ENCODE measurements around the gene CKAP4. TPM values are rescaled to one million over a fixed set of nuclear protein-coding genes. Genes with fewer than 3 reads are reported as not detected.

CKAP4 gene, protein sequence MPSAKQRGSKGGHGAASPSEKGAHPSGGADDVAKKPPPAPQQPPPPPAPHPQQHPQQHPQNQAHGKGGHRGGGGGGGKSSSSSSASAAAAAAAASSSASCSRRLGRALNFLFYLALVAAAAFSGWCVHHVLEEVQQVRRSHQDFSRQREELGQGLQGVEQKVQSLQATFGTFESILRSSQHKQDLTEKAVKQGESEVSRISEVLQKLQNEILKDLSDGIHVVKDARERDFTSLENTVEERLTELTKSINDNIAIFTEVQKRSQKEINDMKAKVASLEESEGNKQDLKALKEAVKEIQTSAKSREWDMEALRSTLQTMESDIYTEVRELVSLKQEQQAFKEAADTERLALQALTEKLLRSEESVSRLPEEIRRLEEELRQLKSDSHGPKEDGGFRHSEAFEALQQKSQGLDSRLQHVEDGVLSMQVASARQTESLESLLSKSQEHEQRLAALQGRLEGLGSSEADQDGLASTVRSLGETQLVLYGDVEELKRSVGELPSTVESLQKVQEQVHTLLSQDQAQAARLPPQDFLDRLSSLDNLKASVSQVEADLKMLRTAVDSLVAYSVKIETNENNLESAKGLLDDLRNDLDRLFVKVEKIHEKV
- 10 to 100 TPM; 14.7 to 15.7 TPM for total RNA-seq
- polyA plus RNA-seq (2013, experiment 1 of 2), result 10.4 TPM
- polyA plus RNA-seq (2013, experiment 2 of 2), result 12.3 TPM
- total RNA-seq, result 11.7 to 64.9 (median 22.4) reads per million in 172 experiments

DNA sequence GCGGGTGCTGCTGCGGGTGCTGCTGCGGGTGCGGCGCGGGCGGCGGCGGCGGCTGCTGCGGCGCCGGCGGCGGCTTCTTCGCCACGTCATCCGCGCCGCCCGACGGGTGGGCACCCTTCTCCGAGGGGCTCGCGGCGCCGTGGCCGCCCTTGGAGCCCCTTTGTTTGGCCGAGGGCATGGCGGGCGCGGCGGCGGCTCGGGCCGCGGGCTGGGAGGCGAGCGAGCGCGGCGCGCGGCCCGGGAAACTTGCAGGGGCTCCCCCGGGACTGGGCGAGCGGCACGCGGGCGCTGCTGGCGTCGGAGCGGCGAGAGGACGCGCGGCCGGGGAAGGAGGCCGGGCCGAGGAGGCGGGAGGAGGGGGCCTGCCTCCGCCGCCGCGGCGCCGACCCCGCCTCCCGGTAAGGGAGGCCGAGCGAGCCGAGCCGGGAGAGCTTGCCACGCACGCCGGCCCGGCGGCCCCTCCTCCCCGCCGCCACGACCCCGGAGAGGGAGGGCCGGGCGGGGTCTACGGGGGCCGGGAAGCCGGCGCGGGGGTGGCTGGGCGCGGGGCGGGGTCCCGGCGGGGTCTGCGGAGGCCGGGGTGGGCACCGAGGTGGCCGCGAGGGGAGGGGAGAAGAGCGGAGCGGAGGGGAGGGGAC, at the start of gene CKAP4:
Gene CKAP4 (minus strand): TSS at position 347 of the 638 bp plus-strand sequence. CDS start 169 bp downstream, at position 178.
- Mint-ChIP-seq H3K27ac (peak within 1 kb of the TSS; percentile 94), H3K36me3 (ENCODE audit: low read depth) (no peaks in the 10 kb centered on the region), H3K9me3 (no peaks in the 10 kb centered on the region), H3K4me1 (ENCODE audit: low read depth) (peaks cover 43% of the 10 kb centered on the region), H3K4me3 (peak within 1 kb of the TSS; percentile 89), H3K27me3 (no peaks in the 10 kb centered on the region)
- DNase-seq (peak; percentile 11 to 88 (median 54)), ATAC-seq (ENCODE audit: poor library complexity) (peak; percentile 51)
- POLR2A ChIA-PET, result interaction anchor here (1.0 to 6.9 kb wide), 7 partner anchors 10 to 110 kb away, joined by 3 to 157 read pairs (median 7); partner anchors contain the start of genes POLR3B and TCP11L2
- H3K4me1 ChIP-seq (ENCODE audit: insufficient read depth, low read length), result peaks cover 37% of the 10 kb centered on the region
- no peaks in the 10 kb centered on the region for H3K27me3 ChIP-seq (ENCODE audit: control insufficient read depth in 1 of 2, insufficient read depth in 2 of 2, low read length in 2 of 2)
- H3K9me3 ChIP-seq (ENCODE audit: control insufficient read depth in 1 of 2, insufficient read depth in 1 of 2, low read length in 2 of 2), result no peaks in the 10 kb centered on the region
- intact Hi-C loops (cut with DNase I, micrococcal nuclease), result loop anchor here (1.0 to 10.0 kb wide), 6 partner anchors 35 to 1437 kb away; partner anchors contain the start of genes POLR3B (in 2 of the 2), CRY1 (in 1 of the 2) and PWP1 (in 1 of the 2)
- H3K36me3 ChIP-seq (ENCODE audit: insufficient read depth, low read length), result peaks cover 7% of the 10 kb centered on the region
- TF ChIP-seq, protein P1, sequence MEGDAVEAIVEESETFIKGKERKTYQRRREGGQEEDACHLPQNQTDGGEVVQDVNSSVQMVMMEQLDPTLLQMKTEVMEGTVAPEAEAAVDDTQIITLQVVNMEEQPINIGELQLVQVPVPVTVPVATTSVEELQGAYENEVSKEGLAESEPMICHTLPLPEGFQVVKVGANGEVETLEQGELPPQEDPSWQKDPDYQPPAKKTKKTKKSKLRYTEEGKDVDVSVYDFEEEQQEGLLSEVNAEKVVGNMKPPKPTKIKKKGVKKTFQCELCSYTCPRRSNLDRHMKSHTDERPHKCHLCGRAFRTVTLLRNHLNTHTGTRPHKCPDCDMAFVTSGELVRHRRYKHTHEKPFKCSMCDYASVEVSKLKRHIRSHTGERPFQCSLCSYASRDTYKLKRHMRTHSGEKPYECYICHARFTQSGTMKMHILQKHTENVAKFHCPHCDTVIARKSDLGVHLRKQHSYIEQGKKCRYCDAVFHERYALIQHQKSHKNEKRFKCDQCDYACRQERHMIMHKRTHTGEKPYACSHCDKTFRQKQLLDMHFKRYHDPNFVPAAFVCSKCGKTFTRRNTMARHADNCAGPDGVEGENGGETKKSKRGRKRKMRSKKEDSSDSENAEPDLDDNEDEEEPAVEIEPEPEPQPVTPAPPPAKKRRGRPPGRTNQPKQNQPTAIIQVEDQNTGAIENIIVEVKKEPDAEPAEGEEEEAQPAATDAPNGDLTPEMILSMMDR (IDR thresholded peaks at IDR 0.05), result no peak
- peak within 1 kb of the TSS; percentile 75 for H3K4me3 ChIP-seq (ENCODE audit: low read length)
- CTCF ChIA-PET, result interaction anchor here (1.6 to 1.9 kb wide), 3 partner anchors 21 to 110 kb away, joined by 4 to 10 read pairs (median 4); partner anchors contain the start of gene POLR3B
- H3K27ac ChIP-seq (ENCODE audit: low read depth in 1 of 2, low read length in 2 of 2), result peak within 1 kb of the TSS; percentile 81 to 89

DNA sequence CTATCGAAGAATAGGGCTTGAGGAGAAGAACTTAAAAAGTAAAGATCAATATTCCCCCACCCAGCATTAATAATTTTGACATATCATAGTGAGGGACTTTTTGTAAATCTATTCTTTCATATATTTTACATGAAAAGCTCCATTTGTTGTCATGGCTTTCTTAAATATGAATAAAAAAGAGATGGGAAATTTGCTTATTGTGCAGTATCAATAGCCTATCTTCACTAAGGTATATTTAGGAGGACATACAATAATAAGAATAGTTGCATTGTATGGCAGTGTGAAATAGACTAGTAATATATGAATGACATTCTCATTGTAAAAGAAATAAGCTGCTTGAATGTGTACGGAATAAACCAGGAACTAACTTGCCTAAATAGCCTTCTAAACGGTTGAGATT, 49.3 kb upstream of the CKAP4 start:
- no peak for DNase-seq
- Histone ChIP-seq H3K27ac (ENCODE audit: low read depth in 1 of 2, low read length in 2 of 2) (no peak overlapping the region), H3K36me3 (ENCODE audit: insufficient read depth, low read length) (no peaks in the 10 kb centered on the region), H3K27me3 (ENCODE audit: control insufficient read depth in 1 of 2, insufficient read depth in 2 of 2, low read length in 2 of 2) (no peaks in the 10 kb centered on the region), H3K4me3 (ENCODE audit: low read length) (no peak overlapping the region), H3K9me3 (ENCODE audit: control insufficient read depth in 1 of 2, insufficient read depth in 1 of 2, low read length in 2 of 2) (no peaks in the 10 kb centered on the region), H3K4me1 (ENCODE audit: insufficient read depth, low read length) (peaks cover 16% of the 10 kb centered on the region)
- POLR2A ChIA-PET, result interaction anchor here (0.8 to 1.9 kb wide), 5 partner anchors 12 to 70 kb away, joined by 3 to 7 read pairs (median 4); partner anchors contain the start of gene POLR3B
- CTCF ChIA-PET, result interaction anchor here (1.5 to 3.0 kb wide), 4 partner anchors 14 to 73 kb away, joined by 5 to 14 read pairs (median 8); partner anchors contain the start of gene POLR3B
- Mint-ChIP-seq H3K4me3 (no peak overlapping the region), H3K27ac (peak overlapping the region; percentile 40), H3K36me3 (ENCODE audit: low read depth) (peaks cover 6% of the 10 kb centered on the region), H3K9me3 (no peaks in the 10 kb centered on the region), H3K4me1 (ENCODE audit: low read depth) (peaks cover 25% of the 10 kb centered on the region), H3K27me3 (no peaks in the 10 kb centered on the region)
- intact Hi-C loops (cut with DNase I, micrococcal nuclease), result no loop called here
- TF ChIP-seq, protein P1 (IDR thresholded peaks at IDR 0.05), result no peak
- ATAC-seq (ENCODE audit: poor library complexity), result no peak

Measured in CD4-positive, alpha-beta T cell (primary cell).